GM18511 (cell line): ENCODE results near the gene HIVEP3.

ENCODE experiments used
- ATAC-seq: cut with Tn5 transposase; IDR thresholded peaks from one replicate; pipeline ENCODE4 v1.9.1; 2021; ENCODE audit warnings: mild to moderate bottlenecking, moderate library complexity; ENCODE audit not compliant: unreplicated experiment

HIVEP3 gene

DNA sequence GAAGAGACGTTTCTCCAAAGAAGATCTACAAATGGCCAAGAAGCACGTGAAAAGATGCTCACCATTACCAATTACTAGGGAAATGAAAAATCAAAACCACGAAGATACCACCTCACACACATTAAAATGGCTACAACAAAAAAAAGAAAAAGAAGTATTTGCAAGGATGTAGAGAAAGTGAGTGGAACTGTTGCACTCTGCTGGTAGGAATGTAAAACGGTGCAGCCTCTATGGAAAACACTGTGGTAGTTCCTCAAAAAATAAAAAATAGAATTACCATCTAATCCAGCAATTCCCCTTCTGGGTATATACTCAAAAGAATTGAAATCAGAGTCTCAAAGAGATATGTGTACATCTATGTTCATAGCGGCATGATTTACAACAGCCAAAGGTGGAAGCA lies 318.8 kb downstream of the HIVEP3 start:
- ATAC-seq: no peak

DNA sequence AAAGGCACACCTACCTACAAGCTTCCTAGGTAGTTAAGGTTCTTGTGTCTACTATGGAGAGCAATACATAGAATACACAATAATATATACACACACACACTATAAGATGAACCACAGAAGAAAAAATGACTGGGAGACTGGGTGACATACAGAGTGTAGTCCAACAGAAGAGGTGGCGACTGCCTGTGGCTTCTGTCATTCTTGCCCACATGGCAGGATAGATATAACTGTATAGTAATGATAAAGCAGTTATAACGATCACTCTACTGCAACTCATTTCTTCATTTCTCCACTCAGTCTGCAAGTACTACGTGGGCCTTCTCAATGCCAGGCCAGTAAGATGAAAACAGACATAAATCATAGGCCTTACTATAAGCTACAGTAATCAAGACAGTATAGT lies 320.4 kb downstream of the HIVEP3 start:
- ATAC-seq: no peak

DNA sequence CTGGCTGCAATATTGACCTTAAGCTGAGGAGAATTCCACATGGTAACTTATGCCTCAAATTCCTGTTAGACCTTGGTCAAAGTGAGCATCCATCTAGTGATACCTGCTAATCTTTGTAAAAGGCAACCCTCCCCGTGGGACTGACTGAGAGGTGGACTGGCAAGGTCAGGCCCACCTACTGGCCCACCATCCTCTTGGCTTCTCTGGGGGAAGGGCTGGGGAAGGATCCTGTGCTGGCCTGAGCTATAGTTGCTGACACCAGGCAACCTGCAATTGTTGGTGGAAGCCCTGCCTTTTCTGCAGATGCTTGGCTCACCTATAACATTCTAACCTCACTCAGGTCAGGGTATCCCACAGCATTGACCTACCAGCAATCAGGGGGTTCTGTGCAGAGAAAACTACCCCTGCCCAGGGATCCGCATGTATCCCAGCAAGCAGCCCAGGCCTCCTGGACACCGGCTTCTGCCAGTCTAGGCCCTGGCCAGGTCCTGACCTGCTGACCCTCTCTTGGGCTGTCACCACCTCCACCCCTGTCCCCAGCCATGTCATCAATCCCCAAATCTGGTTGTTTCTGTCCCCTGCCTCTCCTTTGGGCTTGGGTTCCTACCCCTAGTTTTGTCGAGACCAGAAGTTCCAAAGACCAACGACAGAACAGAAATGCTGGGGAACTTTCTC lies 326.1 kb downstream of the HIVEP3 start:
- no peak for ATAC-seq

DNA sequence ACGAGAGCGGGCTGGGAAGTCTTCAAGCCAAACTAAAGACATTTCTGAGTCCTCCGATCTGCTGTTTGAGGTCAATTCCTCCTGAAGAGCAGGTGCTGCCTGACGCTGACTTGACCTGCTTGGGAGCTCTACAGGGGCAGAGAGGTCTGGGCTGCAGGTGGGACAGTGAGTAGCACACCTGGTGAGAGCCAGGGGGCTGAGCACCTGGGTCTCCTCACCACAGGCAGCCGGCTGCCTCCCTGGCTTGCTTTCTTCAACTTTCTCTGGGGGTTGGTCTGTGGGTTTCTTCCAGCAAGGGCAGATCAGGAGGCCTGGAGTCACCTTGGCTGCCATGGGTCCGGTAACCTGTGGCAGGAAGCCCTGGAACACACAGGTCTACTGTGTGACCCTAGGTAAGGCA lies 326.8 kb downstream of the HIVEP3 start:
- ATAC-seq: no peak

DNA sequence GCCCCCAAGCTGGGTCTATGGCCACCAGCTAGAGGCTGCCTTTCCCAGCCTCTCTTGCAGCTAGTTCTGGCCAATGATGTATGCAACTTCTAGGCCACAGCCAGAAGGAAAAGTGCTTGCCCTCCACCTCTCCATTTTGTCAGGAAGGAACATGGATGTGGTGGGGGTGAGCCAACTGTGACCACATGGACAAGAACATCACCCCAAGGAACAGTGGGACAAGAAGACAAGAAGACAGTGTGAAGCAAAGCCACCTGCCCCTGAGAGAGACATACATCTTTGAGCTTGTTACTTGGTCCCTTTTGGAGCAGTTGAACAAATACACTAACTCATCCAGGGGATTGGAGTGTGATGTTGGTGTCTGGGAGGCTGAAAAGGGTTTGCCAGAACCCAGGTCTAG lies 328.4 kb downstream of the HIVEP3 start:
- no peak for ATAC-seq

DNA sequence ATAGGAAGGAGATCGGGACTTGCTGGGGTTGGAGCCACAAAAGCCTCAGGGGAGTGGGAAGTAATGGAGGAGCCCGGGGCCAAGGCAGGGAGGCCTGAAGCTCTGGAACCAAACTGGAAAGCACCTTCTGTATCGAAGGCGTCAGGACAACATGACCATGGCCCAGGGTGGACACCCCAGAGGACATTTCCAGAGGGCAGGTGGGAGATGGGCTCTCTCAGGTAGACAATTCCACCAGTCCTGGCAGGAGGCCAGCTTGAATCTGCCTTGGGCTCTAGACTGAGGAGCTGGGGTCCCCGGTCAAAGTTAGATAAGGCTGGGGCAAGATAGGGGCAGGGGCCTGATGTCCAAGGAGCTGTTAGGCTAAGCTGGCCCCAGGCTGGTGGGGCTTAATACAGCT lies 329.3 kb downstream of the HIVEP3 start:
- no peak for ATAC-seq

DNA sequence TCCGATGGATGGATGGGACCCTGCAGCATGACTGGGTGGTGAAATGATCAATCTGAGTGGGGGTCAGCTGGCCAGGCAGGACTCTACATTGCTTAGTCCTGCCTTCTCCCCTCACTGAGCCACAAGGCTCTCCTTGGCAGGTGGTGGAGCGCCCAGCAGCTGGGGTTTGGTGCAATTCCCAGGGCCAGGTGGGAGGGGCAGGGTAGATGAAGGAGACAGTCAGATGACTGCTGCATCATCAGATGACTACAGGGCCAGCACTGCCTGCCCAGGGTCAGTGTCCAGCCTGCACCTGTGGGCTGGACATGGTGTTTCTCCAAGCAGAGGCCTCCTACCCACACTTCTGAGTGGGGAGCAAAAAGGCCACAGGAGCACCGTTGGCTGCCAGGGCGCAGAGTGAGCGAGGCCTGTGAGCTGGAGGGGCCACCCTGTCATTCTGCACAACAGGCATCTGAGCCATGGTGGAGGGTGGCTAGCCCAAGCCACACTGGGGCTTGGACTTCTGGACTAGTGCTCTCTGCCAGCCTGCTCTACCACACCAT lies 330.3 kb downstream of the HIVEP3 start:
- no peak for ATAC-seq

DNA sequence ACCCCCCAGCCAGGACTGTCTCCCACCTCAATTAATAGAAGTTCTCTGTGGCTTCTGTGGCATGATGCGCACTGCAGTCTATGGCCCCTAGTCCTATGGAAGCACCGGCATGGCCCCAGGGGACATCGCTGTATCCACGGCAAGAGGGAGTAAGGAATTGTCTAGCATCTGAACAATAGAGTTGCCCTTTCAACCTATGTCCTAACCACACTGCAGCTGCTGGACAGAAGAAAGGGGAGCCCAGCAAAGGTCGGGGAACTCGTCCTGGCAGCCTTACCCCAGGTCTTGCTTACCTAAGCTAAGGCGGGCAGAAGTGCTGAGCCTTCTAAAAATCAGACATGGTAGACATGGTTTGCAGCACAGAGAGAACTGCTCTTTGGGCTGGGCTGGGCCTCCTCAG lies 330.9 kb downstream of the HIVEP3 start:
- no peak for ATAC-seq

DNA sequence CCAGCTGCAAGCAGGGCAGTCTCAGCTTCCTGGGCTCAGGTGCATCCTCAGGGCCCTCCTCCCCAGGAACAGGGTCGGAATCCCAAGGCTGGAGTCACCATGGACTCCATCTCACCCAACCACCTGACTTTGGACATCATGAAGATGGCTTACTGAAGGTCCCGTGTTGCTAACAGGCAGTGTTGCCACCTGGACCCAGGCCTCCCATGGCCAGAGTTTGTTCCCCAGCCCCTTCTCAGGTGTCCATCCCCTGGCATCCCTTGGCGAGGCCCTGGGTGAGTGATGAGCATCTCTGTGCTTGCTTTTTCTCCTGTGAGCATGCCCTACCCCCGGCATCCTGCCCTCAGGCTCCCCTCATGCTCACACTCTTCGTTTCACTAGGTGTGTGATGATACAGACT lies 332.5 kb downstream of the HIVEP3 start:
- no peak for ATAC-seq

DNA sequence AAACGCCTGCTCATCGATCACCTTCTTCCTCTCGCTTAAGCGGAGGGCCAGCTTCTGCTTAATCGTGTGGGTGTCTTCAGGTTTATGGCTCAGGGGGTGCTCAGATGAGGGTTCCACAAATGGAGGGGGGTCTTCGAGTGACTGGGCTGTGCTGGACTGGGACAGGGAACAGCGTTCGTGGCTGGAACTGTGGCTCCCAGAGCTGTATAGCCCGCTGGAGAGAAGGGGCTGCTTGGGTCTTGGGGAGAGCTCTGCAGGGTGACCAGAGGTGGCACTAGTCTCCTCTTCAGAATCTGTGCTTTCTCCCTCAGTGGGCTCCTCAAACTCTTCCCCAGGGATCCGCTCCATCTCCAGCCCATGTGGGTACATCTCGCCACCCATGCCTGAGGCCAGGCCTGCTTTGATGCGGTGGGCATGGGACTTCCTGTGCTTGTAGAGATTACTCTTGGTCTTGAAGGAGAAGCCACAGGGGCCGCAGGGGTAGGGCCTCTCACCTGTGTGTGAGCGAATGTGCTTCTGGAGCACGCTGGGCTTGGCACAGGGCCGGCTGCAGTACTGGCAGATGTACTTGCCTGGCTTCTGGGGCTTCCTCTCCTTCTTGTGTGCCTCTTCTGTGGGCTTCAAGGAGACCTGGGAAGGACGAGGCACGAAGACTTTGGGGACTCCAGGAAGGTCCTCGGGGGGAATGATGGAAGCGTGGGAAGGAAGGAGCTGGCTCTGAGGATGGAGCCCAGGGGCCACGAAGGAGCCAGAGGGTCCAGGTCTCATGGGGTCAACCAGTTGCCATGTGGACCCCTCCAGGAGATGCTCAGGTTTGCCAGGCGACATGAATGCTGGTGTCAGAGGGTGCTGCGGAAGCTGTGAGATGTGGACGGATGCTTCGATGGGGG lies 334.8 kb downstream of the HIVEP3 start:
- ATAC-seq: no peak

DNA sequence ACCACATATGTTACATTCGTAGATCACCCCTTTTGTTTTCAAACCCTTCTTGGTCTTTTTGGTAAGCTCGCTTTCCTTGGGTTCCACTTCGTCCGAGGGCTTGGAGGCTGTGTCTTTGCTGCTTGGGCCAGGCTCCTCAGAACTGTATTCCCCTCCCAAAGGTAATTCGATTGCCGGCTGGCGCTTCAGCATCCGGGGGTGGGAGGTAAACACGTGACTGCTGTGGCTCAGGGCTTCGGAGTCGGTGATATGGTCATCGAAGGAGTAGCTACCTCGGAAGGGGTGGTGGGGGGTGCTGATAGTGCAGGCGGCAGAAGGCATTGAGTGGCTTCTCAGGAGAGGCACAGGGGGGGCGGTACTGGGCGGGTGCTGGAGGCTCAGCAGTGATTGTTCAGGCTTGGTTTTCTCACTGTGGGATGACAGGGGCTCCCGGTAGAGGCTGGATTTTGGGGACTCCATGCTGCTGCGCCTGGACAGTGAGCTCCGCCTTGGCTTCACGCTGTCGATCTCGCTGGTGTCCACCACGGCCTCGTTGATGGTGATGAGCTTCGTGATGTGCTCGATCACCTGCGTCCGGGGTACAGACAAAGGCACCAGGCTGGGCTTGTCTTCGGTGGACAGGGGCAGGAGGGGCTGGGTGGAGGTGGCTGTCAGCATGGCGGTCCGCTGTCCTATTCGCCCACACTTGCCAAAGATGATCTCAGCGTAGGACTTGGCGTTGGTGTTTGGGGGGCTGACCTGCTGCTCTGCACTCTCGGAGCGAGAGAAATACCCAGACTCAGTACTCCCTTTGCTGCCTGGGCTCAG lies 335.7 kb downstream of the HIVEP3 start:
- ATAC-seq: no peak

DNA sequence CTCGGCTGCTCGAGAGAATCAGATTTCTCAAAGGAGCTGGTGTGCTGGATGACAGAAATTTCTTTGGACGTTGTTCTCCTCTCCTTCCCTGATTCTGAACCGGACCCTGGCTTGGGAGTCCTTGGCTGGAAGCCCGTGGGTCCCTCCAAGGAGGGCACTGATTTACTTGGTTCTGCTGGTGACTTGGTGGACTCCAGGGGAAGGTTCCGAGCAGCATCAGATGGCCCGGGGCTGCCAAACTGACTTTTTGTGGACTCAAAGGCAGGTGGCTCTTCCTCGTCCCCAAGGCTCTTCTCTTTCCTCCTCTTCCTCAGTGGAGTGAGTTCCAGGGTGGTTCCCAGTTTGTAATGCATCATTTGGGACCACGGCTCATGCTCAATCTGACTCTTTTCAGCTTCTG lies 336.4 kb downstream of the HIVEP3 start:
- no peak for ATAC-seq

DNA sequence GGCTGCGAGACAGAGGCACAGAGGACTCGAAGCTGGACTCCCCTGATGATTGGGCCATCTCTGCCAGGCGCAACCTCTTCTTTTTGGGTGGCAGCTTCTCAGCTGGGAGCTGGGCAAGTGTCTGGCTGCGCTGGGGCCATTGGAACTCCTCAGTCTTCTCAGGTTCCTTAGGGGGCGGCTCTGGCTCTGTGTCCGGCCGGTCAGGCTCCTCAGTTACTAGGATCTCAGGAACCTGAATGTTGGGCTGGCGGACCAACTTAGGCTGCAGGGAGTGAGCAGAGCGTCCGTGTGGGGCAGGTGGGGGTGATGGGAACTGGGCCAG lies 336.8 kb downstream of the HIVEP3 start:
- no peak for ATAC-seq

DNA sequence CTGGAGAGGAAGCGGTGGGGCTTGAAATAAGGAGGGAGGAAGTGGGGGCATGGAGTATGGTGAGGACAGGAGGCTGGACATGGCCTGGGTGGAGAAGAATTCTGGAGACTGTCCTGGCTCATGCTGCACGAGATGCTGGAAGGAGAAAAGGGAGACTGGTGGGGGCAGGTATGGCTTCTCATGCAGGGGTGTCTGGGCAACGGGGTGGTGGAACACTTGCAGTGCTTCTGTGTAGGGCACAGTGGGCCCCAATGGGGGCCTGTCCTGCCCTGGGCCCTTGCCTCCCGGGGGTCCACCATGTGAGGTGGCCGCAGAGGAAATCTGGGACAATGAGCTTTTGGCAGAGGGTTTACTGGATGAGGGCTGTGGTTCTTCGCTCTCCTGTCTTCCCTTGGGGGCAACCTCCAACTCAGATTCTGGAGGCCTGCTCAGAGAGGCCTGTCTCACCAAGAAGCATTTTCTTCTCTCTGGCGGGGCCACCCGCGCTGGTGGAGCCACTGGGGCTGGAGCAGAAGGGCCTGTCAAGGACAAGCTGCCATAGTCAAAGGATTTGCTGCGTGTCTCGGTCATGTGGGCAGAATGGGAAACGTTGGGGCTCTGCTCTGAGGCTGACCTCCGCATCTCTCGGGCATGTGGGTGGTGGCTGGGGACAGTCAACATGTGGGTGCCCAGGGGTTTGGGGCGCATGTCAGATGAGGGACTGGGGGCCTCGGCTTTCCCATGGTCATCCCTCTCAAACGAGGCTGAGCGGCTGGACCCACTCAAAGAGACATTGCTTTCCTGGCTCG lies 337.3 kb downstream of the HIVEP3 start:
- no peak for ATAC-seq

DNA sequence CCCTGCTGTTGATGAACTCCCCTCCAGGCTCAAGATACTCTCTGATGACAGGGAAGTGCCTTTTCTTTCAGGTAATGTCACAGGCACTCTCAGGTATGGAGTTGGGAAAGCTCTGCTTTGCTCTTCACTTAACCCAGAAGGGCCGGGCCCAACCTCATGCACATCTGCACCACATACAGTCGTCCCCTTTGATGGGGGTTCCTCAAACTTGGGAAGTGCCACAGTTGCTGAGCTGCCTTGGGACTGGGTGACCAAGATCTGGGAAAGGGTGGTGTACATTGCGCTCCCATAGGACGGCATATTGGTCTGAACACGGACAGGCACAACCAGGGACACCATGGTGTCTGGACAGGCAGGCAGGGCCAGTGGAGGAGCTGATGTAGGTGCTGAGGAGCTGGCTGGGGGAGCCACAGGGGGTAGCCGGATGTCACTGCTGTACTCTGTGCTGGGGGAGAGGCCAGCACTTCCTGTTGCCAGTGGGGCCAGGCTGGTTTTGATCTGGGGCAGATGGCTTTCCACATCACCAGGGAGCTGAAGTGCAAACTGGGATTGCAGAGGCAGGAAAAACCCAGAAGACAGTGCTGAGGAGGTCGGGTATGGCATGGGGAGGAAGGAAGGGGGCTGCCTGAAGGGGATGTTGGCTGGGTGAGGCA lies 338.1 kb downstream of the HIVEP3 start:
- ATAC-seq: no peak

DNA sequence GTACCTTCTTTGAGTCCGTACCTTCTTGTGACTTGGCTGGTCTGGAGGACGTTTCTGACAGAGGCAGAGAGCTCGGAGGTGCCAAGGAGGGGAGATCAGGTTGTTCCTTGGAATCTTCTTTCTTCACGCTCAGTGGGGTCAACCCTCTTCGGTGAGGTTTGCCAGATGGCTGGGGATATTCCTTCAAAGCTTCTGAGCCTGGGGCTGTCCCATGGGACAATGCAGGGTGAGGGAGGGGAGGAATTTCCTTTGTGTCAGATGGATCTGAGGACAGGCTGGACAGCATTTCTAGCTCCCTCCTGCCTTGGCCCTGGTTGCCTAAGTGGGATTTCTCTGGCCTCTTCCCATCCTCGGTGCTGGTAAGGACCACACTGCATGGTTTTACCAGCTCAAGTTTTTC lies 338.7 kb downstream of the HIVEP3 start:
- ATAC-seq: no peak

DNA sequence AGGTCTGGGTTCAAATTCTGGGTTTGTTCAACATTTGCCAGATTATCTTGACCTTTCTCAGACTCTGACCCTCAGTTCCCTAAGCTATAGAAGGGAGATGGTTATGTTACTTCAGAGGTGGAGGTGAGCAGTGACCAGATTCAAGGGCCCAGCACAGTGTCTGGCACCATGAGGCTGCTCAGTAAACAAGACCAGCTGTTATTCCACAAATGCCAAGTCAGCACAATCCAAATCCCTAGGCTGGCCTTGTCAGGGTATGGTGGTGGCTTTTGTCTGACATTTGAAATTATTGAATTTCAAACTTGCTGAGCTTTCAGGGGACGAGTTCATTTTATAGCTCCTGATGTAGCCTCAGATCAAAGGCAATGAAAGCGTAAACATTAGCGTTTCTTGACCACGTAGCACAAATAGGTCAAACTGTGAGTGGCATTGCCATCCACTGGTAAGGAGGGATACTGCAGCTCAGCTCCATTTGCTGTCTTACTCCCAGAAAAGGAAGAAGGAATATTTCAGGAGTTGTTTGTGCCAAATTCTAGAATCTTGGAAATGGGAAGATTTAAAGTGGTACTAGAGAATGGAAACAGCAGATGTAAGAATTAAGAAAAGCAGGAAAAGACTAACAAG lies 339.9 kb downstream of the HIVEP3 start:
- no peak for ATAC-seq

DNA sequence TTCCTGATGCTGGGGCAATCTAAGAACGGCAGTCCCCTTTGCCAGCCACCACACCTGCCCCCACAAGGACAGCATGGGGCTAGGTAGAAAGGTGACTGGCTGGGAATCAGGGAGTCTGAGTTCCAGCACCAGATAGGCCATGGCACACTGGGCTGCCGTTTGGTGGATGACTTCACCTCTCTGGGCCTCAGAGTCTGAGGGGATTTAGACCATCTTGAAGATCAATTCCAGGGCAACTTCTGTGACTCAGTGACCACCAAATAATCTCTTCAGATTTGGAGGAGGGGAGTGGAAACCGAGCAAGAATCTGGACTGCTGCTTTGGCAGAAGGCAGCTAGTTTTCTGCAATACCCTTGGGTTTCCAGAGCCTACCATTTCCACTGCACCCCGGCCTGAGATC lies 342.1 kb downstream of the HIVEP3 start:
- no peak for ATAC-seq

DNA sequence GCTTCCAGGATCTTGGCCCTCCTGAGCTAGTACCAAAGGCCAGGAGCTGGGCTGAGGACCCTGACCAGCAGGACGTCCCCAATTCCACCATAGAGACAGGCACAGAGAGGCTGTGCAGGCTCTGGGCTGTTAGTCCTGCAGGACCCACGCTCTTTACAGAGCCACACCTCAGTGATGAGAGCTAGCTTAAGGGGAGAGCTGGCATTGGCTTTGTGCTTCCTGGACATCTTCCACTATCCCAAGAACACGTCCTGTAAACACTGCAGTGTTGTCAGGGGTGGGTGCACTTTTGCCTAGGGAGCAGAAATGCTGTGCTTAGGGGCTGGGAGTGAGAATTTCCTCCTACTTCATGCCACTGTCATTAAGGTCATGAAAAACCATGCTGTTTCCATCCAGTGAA lies 342.5 kb downstream of the HIVEP3 start:
- no peak for ATAC-seq

DNA sequence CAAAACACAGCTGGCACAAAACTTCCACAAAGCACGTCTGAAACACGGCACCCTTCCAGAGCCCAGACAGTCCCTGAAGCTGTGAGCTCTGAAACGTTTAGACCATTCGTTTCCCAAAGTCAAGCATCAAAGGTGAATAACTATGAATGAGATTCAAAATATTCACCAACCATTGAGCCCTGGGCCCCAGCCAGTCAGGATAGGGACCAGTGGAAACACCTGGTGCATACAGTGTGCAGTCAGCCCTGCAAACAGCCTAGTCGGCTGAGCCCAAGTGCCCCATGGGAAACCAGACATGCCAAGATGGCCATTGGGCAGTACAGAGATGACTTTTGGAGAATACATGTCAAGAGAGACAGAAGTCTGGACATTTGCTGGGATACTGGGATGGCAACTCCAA lies 343.9 kb downstream of the HIVEP3 start:
- no peak for ATAC-seq
